Tibial nerve (tissue), 4 donors: Measurements from ENCODE around the gene THSD4. TPM values are rescaled to one million over a fixed set of nuclear protein-coding genes. Genes with fewer than 3 reads are reported as not detected.

Experiments used
- DNase-seq, 2 donors: peaks; one replicate each; pipeline ENCODE4 v3.0.0-alpha.2; 2019; ENCODE audit warnings: low spot score in 2 of 2
- H3K27ac ChIP-seq, 4 donors: fragments of 200-600 bp; sonication (generic) in 3 of 4; one replicate each; pipeline ENCODE4 v1.5.1; 2017 to 2019; ENCODE audit warnings: mild to moderate bottlenecking in 1 of 4
- H3K27me3 ChIP-seq, 2 donors: fragments of 200-600 bp; sonication (generic) in 1 of 2; one replicate each; pipeline versions ENCODE4 v1.5.1 to v1.6.0; 2017 to 2019
- H3K36me3 ChIP-seq, 3 donors: fragments of 200-600 bp; sonication (generic); one replicate each; pipeline ENCODE4 v1.5.1; 2018 to 2019
- H3K4me1 ChIP-seq, 4 donors: fragments of 200-600 bp; sonication (generic) in 3 of 4; one replicate each; pipeline ENCODE4 v1.5.1; 2017 to 2019
- H3K4me3 ChIP-seq, 4 donors: fragments of 200-600 bp; sonication (generic) in 3 of 4; one replicate each; pipeline ENCODE4 v1.5.1; 2017 to 2019; ENCODE audit warnings: mild to moderate bottlenecking in 1 of 4, moderate library complexity in 1 of 4
- H3K9me3 ChIP-seq, 4 donors: fragments of 200-600 bp; sonication (generic) in 3 of 4; one replicate each; pipeline ENCODE4 v1.5.1; 2017 to 2019
- EP300 ChIP-seq, 2 donors: sonication (generic); formaldehyde crosslinking; IDR thresholded peaks; one replicate each; pipeline ENCODE4 v1.6.1; 2017; ENCODE audit warnings: antibody characterized with exemption in 2 of 2, mild to moderate bottlenecking in 1 of 2
- POLR2A ChIP-seq, 2 donors: fragments of 450-650 bp; IDR thresholded peaks; one replicate each; pipeline ENCODE4 v1.6.1; 2017; ENCODE audit warnings: antibody characterized with exemption in 2 of 2, mild to moderate bottlenecking in 2 of 2, moderate library complexity in 2 of 2
- WGBS, 2 donors: methylation state at CpG; one replicate each; pipeline ENCODE4 v1.1.5; 2018; 5-methylcytosine and 5-hydroxymethylcytosine counted together
- total RNA-seq, 4 donors: library from RNA; depleted of rRNA; stranded (reverse); fragments of >200 nt; gene quantifications; one replicate each; pipeline ENCODE4 v1.1.0, GENCODE V29; 2016
- TF ChIP-seq, protein P1 (sequence below), 5 experiments: fragments of 200-600 bp in 3 of 5; fragments of 450-650 bp in 2 of 5; sonication (generic) in 3 of 5; IDR thresholded peaks; one replicate each; pipeline ENCODE4 v1.5.1; 2016 to 2019; ENCODE audit warnings: antibody characterized with exemption in 5 of 5, mild to moderate bottlenecking in 3 of 5, moderate library complexity in 2 of 5

The THSD4 gene
- total RNA-seq, 4 donors from 2014 or later, result 9.6 to 25.1 (median 21.2) TPM

GRCh38 chr15:71699977-71700376, 584.7 kb downstream of the THSD4 start:
- Histone ChIP-seq H3K27me3 (no peaks in the 10 kb centered on the region), H3K27ac (no peak overlapping the region), H3K9me3 (no peaks in the 10 kb centered on the region), H3K36me3 (no peaks in the 10 kb centered on the region), H3K4me1 (no peaks in the 10 kb centered on the region), H3K4me3 (no peak overlapping the region)
- TF ChIP-seq, protein P1, sequence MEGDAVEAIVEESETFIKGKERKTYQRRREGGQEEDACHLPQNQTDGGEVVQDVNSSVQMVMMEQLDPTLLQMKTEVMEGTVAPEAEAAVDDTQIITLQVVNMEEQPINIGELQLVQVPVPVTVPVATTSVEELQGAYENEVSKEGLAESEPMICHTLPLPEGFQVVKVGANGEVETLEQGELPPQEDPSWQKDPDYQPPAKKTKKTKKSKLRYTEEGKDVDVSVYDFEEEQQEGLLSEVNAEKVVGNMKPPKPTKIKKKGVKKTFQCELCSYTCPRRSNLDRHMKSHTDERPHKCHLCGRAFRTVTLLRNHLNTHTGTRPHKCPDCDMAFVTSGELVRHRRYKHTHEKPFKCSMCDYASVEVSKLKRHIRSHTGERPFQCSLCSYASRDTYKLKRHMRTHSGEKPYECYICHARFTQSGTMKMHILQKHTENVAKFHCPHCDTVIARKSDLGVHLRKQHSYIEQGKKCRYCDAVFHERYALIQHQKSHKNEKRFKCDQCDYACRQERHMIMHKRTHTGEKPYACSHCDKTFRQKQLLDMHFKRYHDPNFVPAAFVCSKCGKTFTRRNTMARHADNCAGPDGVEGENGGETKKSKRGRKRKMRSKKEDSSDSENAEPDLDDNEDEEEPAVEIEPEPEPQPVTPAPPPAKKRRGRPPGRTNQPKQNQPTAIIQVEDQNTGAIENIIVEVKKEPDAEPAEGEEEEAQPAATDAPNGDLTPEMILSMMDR (IDR thresholded peaks at IDR 0.05), result no peak
- TF ChIP-seq POLR2A (IDR thresholded peaks at IDR 0.05), result no peak
- no peak for TF ChIP-seq EP300 (IDR thresholded peaks at IDR 0.05)
- 89% methylated on average over 1 of the region's 1 CpG for WGBS, 2 donors
- no peak for DNase-seq

GRCh38 chr15:71701808-71702207, 586.5 kb downstream of the THSD4 start:
- no peak for TF ChIP-seq POLR2A (IDR thresholded peaks at IDR 0.05)
- TF ChIP-seq, protein P1 (IDR thresholded peaks at IDR 0.05), result no peak
- TF ChIP-seq EP300 (IDR thresholded peaks at IDR 0.05), result no peak
- Histone ChIP-seq H3K4me3 (no peak overlapping the region), H3K27me3 (no peaks in the 10 kb centered on the region), H3K36me3 (no peaks in the 10 kb centered on the region), H3K27ac (no peak overlapping the region), H3K9me3 (no peaks in the 10 kb centered on the region), H3K4me1 (peaks cover 0 to 18% (median 2%) of the 10 kb centered on the region in 4 donors)
- 71 to 76% methylated on average over 3 of the region's 3 CpGs for whole genome bisulfite sequencing, 2 donors
- no peak for DNase-seq

DNA sequence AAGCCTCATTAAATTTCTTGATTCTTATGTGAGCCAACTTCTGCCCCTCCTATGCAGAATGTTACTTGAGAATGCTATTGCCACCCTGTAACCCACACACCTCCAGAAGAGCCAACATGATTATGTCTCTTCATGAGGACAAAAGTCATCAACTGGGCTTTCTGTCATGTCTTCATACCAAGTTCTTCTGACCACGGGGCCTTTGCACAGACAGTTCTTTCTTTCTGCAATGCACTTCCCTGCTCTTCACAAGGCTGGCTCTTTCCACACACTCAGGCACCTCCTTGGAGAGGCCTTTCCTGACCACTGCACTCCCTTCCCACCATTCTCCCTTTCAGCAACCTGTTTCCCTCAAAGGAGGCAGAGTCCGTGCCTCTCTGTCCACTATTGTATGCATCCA, 587.2 kb downstream of the THSD4 start:
- H3K27me3 ChIP-seq, result no peaks in the 10 kb centered on the region
- H3K4me1 ChIP-seq, result peaks cover 0 to 25% (median 3%) of the 10 kb centered on the region in 4 donors
- H3K4me3 ChIP-seq, result no peak overlapping the region
- TF ChIP-seq, protein P1 (IDR thresholded peaks at IDR 0.05), result no peak
- no peak for TF ChIP-seq POLR2A (IDR thresholded peaks at IDR 0.05)
- no peak for TF ChIP-seq EP300 (IDR thresholded peaks at IDR 0.05)
- no peaks in the 10 kb centered on the region for H3K9me3 ChIP-seq
- no peak overlapping the region for H3K27ac ChIP-seq
- H3K36me3 ChIP-seq, result no peaks in the 10 kb centered on the region
- DNase-seq, result no peak
- WGBS, 2 donors, result 93 to 100% methylated on average over 2 of the region's 2 CpGs

GRCh38 chr15:71705151-71705550, 589.9 kb downstream of the THSD4 start:
- Histone ChIP-seq H3K36me3 (no peaks in the 10 kb centered on the region), H3K9me3 (no peaks in the 10 kb centered on the region), H3K4me3 (no peak overlapping the region), H3K27ac (peak overlapping the region in 1 of 4 donors; percentile 33), H3K27me3 (no peaks in the 10 kb centered on the region), H3K4me1 (peaks cover 0 to 52% (median 5%) of the 10 kb centered on the region in 4 donors)
- no peak for TF ChIP-seq EP300 (IDR thresholded peaks at IDR 0.05)
- no peak for TF ChIP-seq POLR2A (IDR thresholded peaks at IDR 0.05)
- 50 to 66% methylated on average over 6 of the region's 6 CpGs for WGBS, 2 donors
- no peak for DNase-seq

DNA sequence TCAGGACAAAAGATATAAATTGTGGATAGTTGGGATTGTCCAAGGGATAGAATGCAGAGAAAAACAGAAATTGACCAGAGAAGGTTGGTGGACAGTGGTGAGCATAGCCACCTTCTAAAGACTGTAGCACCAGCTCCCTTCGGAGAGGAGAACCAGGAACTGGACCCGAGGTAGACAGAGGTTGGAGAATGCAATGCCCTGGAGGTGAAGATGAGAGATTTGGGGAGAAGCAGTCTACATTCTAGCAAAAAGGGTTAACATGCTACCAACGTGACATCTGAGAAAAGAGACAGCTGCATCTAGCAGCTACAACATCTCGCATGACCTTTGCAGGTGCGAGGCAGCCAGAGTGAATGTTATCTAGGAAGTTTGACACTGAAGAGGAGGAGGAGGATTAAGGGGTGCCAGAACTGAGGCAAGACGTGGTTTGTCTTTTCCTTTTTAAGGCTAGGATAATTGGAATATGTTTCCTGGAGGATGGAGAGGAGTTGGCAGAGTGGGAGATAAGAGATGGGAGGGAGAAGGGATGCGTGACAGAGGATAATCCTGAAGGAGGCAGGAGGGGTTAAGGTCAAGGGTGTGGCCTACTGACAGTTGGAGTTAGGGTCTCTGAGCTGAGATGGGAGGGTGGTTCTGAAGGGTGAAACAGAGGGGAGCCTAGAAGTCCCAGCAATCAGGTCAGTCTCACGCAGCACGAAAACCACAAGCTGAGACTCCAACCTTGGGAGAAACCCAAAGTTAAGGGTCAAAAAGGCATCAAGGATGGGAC, 591.4 kb downstream of the THSD4 start:
- no peaks in the 10 kb centered on the region for H3K36me3 ChIP-seq
- 66 to 72% methylated on average over 9 of the region's 9 CpGs for WGBS, 2 donors
- no peak overlapping the region for H3K4me3 ChIP-seq
- H3K4me1 ChIP-seq, result peaks cover 0 to 64% (median 5%) of the 10 kb centered on the region in 4 donors
- DNase-seq, result no peak
- TF ChIP-seq POLR2A (IDR thresholded peaks at IDR 0.05) (no peak), EP300 (IDR thresholded peaks at IDR 0.05) (no peak)
- TF ChIP-seq, protein P1 (IDR thresholded peaks at IDR 0.05), result no peak
- no peaks in the 10 kb centered on the region for H3K27me3 ChIP-seq
- no peaks in the 10 kb centered on the region for H3K9me3 ChIP-seq
- peak overlapping the region in 2 of 4 donors; percentile 69 to 71 for H3K27ac ChIP-seq
